LNCaP clone FGC (cell line): ENCODE results near the gene CLEC2B.

Experiments used
- DNase-seq: peaks from one replicate; pipeline ENCODE4 v3.0.0-alpha.2; 2011; ENCODE audit warnings: low read depth
- H3K4me3 ChIP-seq: 2 replicates; pipeline ENCODE4 v1.5.1; 2011; ENCODE audit warnings: mild to moderate bottlenecking, low read depth, low read length, control low read depth
- CTCF ChIP-seq: IDR thresholded peaks from 2 replicates; pipeline ENCODE4 v1.5.1; 2012; ENCODE audit warnings: mild to moderate bottlenecking; ENCODE audit not compliant: control insufficient read depth, insufficient read depth; ENCODE audit errors: extremely low read depth

Gene CLEC2B

GRCh38 chr12:9868311-9868801 lies 798 bp downstream of the CLEC2B start:
- no peak for TF ChIP-seq CTCF
- H3K4me3 ChIP-seq: no peak overlapping the region
- no peak for DNase-seq

- TF ChIP-seq CTCF: no peak
- no peak for DNase-seq
Measured at GRCh38 chr12:9867531-9867930, 1.6 kb downstream of the CLEC2B start.

GRCh38 chr12:9866860-9867269 lies 2.3 kb downstream of the CLEC2B start:
- no peak overlapping the region for H3K4me3 ChIP-seq
- no peak for DNase-seq
- no peak for TF ChIP-seq CTCF

More at GRCh38 chr12:9867531-9867930, 1.6 kb downstream of the CLEC2B start:
- no peak overlapping the region for H3K4me3 ChIP-seq

- no peak for TF ChIP-seq CTCF
- no peak for DNase-seq
- H3K4me3 ChIP-seq: no peak overlapping the region
Measured at GRCh38 chr12:9864913-9865675, 4.1 kb downstream of the CLEC2B start.

GRCh38 chr12:9858135-9858534 lies 11.0 kb downstream of the CLEC2B start:
- no peak for DNase-seq
- TF ChIP-seq CTCF: no peak
- no peak overlapping the region for H3K4me3 ChIP-seq

- no peak for DNase-seq
- no peak for TF ChIP-seq CTCF
- H3K4me3 ChIP-seq: no peak overlapping the region
Measured at GRCh38 chr12:9856894-9857293, 12.3 kb downstream of the CLEC2B start.

- no peak overlapping the region for H3K4me3 ChIP-seq
- TF ChIP-seq CTCF: no peak
- no peak for DNase-seq
Measured at GRCh38 chr12:9856151-9856550, 13.0 kb downstream of the CLEC2B start.
